Measurements from ENCODE around the gene ACP2.

DNA sequence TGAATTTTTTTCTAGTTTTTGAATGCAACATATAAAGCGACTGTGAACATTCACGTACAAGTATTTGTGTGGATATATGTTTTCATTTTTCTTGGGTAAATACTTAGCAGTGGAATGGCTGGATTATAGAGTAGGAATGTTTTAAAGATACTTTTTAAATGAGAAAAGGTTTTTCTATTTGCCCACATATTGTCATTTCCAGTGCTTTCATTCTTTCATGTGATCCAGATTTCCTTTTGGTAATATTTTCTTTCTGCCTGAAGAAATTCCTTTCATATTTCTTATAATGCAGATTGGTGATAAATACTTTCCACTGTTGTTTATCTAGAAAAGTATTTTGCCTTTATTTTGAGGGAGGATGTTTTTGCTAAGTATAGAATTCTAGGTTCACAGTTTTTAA lies 25.9 kb downstream of the ACP2 start:
- TF ChIP-seq, protein P1, sequence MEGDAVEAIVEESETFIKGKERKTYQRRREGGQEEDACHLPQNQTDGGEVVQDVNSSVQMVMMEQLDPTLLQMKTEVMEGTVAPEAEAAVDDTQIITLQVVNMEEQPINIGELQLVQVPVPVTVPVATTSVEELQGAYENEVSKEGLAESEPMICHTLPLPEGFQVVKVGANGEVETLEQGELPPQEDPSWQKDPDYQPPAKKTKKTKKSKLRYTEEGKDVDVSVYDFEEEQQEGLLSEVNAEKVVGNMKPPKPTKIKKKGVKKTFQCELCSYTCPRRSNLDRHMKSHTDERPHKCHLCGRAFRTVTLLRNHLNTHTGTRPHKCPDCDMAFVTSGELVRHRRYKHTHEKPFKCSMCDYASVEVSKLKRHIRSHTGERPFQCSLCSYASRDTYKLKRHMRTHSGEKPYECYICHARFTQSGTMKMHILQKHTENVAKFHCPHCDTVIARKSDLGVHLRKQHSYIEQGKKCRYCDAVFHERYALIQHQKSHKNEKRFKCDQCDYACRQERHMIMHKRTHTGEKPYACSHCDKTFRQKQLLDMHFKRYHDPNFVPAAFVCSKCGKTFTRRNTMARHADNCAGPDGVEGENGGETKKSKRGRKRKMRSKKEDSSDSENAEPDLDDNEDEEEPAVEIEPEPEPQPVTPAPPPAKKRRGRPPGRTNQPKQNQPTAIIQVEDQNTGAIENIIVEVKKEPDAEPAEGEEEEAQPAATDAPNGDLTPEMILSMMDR (IDR thresholded peaks at IDR 0.05) = no peak
- no peak for TF ChIP-seq POLR2A (IDR thresholded peaks at IDR 0.05)
